ENCODE data around the gene TIGD2.
"Not testable (repeated sequence)": the region's sequence is repeated elsewhere in the genome, so short reads cannot be mapped to it uniquely, and the experiment has no call there.

Gene TIGD2

DNA sequence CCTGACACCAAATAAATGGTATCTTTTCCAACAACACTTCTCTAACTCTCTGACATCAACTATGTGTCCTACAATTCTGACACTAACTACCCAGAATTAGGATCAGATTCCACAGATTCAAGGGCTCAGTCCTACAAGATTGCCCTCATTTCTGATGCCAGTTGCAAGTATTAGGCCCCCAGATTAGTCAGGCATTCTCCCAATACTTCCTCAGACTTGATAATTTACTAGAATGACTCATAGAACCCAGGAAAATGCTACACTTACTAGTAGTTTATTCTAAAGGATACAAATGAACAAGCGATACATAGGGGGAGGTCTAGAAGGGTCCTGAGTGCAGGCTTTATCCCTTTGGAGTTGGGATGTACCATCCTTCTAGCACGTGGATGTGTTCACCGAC is 8.5 kb downstream of the TIGD2 start:
- DNase-seq (ENCODE audit: low read depth): no peak

GRCh38 chr4:89121387-89122068 is 10.2 kb downstream of the TIGD2 start:
- DNase-seq (ENCODE audit: low read depth): no peak

GRCh38 chr4:89123451-89123851 is 12.1 kb downstream of the TIGD2 start:
- no peak for DNase-seq (ENCODE audit: low read depth)

GRCh38 chr4:89125901-89126782 is 14.8 kb downstream of the TIGD2 start:
- no peak for DNase-seq (ENCODE audit: low read depth)

- DNase-seq (ENCODE audit: low read depth): no peak
Measured at GRCh38 chr4:89129080-89129640, 17.8 kb downstream of the TIGD2 start.

DNA sequence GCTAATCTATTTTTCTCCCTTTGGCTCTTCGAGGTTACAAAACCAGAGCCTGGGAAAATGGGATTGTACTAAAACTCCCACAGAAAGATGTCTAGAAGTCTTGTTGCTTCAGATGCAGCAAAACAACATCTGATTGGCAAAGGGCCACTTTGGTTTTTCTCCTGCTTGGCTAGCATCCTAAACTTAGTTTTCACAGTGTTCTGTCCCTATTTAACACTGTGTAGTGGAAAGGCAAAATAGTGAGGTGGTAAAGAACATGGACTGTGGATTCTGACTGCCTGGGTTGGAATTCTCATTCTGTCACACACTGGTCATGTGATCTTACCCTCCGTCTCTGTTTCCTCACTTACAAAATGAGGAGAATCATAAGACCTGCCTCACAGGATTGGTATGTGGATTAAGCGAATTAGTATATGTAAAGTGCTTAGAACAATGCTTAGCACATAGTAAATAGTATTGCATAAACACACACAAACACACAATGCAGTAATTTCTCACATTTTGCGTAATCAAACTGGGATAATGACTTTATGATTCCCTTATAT is 23.5 kb downstream of the TIGD2 start:
- no peak for DNase-seq (ENCODE audit: low read depth)

DNA sequence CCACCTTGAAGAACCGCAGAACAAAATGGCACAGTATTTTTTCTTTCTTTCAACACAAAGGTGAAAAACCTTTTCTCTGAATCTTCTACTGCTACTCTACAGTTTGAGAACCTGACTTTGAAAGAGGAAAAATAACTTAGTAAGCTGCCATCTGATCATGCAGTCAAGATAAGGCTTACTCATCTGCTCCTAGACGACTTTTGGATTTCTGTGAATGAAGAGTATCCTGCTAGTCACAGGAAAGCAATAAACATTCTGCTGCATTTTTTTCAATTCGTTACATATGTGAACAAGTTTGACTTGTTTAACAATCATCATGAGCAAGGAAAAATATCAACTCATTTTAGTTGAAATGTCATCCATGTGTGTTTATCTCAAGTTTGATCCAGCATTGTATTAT is 25.2 kb downstream of the TIGD2 start:
- no peak for DNase-seq (ENCODE audit: low read depth)

DNA sequence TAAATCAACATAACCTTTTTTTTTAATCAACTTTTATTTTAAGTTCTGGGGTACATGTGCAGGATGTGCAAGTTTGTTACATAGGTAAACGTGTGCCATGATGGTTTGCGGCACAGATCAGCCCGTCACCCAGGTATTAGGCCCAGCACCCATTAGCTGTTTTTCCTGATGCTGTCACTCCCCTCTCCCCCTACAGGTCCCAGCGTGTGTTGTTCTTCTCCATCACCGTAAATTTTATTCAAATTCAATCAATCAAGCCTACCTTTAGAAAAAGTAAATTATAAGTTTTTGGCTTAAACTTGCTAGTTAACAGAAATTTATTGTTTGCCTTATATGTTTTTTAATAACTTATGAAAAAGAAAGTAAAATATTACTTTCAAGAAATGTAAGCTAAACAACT is 25.9 kb downstream of the TIGD2 start:
- DNase-seq (ENCODE audit: low read depth): no peak

DNA sequence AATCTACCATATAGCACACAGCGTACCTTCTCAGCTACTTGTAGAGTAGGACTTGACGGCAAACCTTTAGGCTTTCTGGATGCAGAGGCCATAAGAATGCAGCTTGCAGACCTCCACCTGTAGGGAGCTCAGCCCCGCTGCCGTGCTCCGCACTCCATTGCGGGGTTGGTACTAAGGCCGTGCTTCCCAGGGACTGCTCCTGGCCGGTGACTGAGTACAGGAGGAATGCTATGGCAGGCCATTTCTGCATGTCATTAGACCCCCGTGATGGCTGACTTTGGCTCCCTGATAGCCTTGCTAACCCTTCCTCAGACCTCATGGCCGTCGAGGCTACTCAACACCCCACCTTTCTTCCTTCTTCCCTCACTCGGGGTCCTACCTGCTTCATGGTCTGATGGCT is 26.4 kb downstream of the TIGD2 start:
- DNase-seq (ENCODE audit: low read depth): no peak

DNA sequence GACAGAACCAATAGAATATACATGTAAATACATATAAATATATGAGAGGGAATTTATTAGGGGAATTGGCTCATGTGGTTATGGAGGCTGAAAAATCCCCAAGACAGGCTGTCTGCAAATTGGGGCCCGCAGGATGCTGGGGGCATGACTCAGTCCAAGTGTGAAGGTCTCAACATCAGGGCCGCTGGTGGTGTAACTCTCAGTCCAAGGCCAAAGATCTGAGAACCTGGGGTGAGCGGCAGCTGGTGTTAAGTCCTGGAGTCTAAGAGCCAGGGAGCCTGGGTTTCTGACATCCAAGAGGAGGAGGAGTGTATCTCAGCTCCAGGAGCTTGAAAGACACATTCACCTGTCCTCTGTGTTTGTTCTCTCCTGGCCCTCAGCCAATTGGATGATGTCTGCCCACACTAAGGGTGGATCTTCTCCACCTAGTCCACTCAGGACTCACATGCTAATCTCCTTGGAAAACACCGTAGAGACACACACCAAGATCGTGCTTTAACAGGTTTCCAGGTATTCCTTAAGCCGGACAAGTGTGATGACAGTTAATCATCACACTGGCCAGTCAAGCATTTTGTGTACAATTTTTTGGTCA is 28.9 kb downstream of the TIGD2 start:
- DNase-seq (ENCODE audit: low read depth): no peak

DNA sequence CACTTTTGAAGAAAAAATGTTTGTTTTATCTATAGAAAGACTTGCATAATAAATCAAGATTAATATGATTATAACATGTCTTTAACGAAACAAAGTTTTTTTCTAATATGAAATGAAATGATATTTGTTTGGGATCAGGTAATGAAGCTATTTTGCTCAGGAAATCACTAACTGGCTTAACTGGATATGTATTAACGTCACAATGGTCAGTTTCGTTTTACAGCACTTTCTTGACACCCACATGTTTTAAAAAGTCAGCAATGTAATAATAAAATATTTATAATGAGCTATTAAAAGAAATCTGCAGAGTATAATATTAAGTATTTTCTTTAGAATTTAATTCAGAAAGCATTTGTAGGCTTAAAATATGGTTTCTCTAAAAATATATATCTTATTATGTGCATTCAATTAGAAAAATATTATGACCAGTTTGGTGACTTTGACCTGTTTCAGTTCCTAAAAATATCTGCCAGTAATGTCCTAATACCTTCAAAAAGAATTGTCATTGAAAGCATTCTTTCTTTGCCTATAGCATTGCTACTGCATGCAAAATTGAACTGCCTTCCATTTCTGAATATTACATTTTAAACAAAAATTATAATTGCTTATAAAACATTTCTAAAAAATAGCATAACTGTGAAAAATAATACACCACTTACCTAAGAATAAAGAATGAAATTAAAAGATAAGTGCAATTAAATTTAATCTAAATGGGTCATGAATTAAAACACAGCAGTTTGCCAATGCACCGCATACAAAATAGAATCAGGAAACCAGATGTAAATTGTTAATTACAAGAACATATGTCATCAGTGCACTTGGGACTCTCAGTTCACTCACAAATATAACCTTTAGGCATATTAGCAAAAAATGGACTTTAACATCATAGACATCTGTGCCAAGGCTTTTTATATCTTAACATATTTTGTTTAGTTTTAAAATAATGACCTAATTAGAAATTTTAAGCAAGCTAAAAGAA is 31.6 kb downstream of the TIGD2 start:
- no peak for DNase-seq (ENCODE audit: low read depth)

DNA sequence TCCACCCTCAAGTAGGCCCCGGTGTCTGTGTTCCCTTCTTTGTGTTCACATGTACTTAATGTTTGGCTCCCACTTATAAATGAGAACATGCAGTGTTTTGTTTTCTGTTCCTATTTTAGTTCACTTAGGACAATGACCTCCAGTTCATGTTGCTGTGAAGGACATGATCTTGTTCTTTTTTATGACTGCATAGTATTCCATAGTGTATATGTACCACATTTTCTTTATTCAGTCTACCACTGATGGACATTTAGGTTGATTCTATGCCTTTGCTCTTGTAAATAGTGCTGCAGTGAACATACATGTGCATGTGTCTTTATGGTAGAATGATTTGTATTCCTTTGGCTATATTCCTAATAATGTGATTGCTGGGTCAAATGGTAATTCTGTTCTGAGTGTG is 33.3 kb downstream of the TIGD2 start:
- not testable (repeated sequence) for DNase-seq (ENCODE audit: low read depth)

DNA sequence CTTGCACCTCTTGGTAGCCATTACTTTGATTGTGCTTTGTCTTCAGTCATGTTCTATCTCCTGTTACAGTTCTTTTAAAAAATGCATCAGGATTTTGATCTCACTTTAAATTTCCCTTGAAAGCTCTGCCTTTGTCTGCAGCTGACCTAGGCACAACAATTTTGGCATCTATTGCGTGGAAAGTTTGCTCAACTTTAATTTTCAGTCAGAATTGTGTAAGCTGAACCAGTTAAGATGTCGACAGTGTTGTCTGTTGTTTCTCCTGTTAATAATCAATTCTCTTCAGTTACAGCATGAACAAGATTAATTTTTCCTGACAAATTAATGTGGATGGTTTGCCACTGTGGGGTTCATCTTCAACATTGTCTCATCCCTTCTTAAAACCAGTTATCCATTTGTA is 34.9 kb downstream of the TIGD2 start:
- DNase-seq (ENCODE audit: low read depth): no peak

GRCh38 chr4:89152972-89153371 is 41.6 kb downstream of the TIGD2 start:
- no peak for DNase-seq (ENCODE audit: low read depth)

- DNase-seq (ENCODE audit: low read depth): no peak
Measured at GRCh38 chr4:89156174-89156914, 45.0 kb downstream of the TIGD2 start.

DNA sequence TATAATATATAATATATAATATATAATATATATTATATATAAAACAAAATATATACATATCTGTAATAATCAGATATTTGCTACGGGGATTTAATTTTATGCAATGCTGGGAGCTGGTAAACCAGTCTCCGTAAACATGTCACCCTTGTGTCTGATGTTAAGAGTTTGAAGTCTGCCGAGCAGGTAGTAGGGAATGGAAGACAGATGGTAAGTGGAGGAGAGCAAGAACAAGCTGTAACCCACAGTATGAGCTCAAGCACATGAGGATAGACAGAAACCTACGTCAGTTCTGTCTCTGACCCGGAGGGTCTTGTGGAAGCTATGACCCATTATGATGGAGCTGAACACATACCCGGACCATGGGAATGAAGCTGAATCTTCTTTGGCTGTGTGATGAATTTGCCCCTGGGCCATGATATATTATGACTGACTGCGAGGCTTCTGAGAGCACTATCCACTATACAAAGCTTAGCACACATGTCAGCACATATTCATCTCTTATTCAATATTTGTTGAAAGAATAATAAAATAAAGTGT is 46.2 kb downstream of the TIGD2 start:
- DNase-seq (ENCODE audit: low read depth): no peak

DNA sequence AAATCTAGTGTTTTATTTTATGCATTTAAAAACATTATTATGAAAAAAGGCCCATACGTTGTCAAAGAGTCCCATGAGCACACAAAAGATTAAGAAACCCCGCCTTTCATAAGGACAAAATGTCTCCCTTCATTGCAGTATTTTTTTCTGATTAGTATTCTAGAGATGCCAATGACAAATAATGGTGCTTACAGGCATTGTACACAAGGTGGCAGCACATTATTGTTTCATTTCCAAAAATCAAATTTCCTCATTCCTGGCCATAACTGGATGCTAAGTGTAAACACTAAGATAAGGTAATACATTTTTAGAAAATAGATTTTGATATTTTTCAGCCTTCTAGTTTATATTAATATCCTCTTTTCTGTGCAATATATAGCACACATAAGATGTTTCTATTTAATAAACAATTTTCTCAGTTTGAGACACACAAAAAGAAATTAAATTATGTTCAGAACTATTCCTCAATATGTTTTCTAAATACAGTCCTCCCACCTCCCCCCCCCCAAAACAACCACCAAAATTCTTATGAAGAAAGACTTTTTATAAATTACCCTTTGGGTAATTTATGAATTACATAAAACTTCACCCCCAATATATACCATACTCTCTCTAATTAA is 47.7 kb downstream of the TIGD2 start:
- DNase-seq (ENCODE audit: low read depth): no peak

DNA sequence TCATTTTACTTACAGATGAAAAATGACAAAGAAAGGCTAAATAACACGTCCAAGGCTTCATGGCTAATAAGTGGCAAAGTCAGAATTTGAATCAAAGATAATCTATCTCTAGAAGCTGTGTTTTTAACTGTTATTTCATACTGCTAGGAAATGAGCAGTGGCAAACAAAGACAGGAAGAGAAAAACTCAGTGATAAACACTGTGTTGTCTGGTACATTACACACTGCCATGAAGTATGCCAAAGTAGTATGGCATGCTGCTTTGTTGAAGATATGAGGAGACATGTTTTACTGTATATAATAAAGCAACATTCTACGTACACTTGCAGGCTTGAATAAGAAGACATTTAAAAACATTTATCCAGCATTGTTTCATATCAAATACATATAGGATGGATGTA is 49.5 kb downstream of the TIGD2 start:
- no peak for DNase-seq (ENCODE audit: low read depth)

DNA sequence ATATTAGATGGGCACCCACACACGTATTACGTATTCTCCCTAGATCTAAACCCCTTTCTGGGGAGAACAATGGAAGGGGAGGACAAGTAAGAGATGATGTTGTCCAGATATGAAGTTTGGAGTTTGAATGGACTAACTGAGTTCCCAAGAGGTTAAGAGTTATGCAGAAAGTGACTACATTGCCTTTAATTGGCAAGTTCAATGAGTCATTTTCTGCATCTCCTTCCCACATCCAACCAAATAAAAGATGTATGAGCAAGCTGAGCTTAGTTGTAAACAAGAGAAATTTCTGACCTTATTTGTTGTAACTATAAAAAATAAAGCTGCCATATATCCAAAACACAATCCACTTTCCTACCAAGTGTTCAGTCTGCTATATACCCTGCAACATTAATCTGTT is 50.5 kb downstream of the TIGD2 start:
- no peak for DNase-seq (ENCODE audit: low read depth)

DNA sequence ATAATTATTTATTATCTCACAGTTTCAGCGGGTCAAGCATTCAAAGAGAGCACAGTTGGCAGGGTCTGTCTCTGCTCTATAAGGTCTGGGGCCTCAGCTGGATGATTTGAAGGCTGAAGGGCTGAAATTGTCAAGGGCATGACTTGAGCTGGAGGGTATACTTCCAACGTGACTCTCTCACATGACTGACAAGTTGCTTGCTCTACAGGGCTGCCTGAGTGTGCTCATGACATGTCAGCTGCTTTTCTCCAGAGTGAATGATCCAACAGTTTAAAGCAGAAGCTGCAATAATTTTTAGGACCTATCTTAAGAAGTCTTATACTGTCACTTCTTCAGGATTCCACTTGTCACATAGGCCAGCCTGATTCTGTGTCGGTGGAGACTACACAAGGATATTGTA is 51.2 kb downstream of the TIGD2 start:
- no peak for DNase-seq (ENCODE audit: low read depth)

Measured in stimulated activated CD8-positive, alpha-beta memory T cell treated with anti-CD3 and anti-CD28 coated beads, Interleukin-7, amount 100 ng/mL, for 24 hours (primary cell).